Measurements from ENCODE around the gene GALNT9.

DNA sequence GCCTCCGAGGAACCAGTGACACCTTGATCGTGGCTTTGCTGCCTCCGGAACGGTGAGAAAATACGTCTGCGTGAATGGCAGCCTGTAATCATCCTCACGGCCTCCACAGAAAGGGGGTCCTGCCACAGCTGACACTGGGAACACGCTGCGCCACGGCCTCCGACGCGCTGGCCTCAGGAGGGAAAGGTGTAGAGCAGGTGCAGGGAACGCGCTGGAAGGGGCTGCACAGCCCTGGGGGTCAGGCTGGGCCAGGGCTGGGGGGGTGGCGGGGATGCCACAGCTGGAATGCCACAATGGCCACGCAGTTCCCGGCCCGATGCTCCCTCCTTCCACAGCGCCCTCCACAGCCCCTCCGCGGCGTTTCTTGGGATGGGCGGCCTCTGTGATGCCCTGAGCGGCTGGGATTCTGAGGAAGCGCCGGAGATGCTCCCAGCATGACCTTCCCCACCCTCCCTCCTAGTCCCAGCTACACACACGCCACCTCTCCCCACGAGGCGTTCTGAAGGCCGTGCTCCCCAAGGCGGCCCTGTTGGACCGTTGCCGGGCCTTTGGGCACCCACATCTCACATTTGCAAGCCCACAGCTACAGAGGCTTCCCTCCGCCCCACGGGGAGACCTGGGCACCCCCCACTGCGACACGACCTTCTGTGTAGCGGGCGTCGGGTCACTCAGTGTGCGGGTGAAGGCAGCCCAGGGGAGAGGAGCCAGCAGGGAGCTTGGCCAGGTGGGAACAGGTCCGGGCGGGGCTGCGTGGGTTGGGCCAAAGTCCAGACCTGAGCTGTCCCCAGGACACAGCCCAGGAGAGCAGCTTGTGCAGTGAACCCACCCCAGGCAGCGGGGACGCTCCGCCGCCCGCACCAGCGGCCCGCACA is 31.8 kb upstream of the GALNT9 start:
- TF ChIP-seq GABPA (IDR thresholded peaks at IDR 0.05; ENCODE audit: low read depth) (no peak), EP300 (IDR thresholded peaks at IDR 0.05; ENCODE audit: borderline replicate concordance in 1 of 2, low read depth in 1 of 2, low read length in 1 of 2) (no peak), YY1 (IDR thresholded peaks at IDR 0.05; ENCODE audit: low read depth) (no peak)
- TF ChIP-seq, protein P1, sequence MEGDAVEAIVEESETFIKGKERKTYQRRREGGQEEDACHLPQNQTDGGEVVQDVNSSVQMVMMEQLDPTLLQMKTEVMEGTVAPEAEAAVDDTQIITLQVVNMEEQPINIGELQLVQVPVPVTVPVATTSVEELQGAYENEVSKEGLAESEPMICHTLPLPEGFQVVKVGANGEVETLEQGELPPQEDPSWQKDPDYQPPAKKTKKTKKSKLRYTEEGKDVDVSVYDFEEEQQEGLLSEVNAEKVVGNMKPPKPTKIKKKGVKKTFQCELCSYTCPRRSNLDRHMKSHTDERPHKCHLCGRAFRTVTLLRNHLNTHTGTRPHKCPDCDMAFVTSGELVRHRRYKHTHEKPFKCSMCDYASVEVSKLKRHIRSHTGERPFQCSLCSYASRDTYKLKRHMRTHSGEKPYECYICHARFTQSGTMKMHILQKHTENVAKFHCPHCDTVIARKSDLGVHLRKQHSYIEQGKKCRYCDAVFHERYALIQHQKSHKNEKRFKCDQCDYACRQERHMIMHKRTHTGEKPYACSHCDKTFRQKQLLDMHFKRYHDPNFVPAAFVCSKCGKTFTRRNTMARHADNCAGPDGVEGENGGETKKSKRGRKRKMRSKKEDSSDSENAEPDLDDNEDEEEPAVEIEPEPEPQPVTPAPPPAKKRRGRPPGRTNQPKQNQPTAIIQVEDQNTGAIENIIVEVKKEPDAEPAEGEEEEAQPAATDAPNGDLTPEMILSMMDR (IDR thresholded peaks at IDR 0.05): no peak
- TF ChIP-seq, protein P2, sequence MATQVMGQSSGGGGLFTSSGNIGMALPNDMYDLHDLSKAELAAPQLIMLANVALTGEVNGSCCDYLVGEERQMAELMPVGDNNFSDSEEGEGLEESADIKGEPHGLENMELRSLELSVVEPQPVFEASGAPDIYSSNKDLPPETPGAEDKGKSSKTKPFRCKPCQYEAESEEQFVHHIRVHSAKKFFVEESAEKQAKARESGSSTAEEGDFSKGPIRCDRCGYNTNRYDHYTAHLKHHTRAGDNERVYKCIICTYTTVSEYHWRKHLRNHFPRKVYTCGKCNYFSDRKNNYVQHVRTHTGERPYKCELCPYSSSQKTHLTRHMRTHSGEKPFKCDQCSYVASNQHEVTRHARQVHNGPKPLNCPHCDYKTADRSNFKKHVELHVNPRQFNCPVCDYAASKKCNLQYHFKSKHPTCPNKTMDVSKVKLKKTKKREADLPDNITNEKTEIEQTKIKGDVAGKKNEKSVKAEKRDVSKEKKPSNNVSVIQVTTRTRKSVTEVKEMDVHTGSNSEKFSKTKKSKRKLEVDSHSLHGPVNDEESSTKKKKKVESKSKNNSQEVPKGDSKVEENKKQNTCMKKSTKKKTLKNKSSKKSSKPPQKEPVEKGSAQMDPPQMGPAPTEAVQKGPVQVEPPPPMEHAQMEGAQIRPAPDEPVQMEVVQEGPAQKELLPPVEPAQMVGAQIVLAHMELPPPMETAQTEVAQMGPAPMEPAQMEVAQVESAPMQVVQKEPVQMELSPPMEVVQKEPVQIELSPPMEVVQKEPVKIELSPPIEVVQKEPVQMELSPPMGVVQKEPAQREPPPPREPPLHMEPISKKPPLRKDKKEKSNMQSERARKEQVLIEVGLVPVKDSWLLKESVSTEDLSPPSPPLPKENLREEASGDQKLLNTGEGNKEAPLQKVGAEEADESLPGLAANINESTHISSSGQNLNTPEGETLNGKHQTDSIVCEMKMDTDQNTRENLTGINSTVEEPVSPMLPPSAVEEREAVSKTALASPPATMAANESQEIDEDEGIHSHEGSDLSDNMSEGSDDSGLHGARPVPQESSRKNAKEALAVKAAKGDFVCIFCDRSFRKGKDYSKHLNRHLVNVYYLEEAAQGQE (IDR thresholded peaks at IDR 0.05; ENCODE audit: low read depth, low read length): no peak
- TF ChIP-seq, protein P3, sequence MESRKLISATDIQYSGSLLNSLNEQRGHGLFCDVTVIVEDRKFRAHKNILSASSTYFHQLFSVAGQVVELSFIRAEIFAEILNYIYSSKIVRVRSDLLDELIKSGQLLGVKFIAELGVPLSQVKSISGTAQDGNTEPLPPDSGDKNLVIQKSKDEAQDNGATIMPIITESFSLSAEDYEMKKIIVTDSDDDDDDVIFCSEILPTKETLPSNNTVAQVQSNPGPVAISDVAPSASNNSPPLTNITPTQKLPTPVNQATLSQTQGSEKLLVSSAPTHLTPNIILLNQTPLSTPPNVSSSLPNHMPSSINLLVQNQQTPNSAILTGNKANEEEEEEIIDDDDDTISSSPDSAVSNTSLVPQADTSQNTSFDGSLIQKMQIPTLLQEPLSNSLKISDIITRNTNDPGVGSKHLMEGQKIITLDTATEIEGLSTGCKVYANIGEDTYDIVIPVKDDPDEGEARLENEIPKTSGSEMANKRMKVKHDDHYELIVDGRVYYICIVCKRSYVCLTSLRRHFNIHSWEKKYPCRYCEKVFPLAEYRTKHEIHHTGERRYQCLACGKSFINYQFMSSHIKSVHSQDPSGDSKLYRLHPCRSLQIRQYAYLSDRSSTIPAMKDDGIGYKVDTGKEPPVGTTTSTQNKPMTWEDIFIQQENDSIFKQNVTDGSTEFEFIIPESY (IDR thresholded peaks at IDR 0.05; ENCODE audit: borderline replicate concordance, low read depth): no peak

Measured in SK-N-SH (cell line).